Coronary artery (tissue), 2 donors: Measurements from ENCODE around the gene ZNF138.
A peak's percentile ranks its signal among the peaks of the same experiment; 100 is the strongest.
"Not testable (repeated sequence)": the region's sequence is repeated elsewhere in the genome, so short reads cannot be mapped to it uniquely, and the experiment has no call there.

Experiments used
- DNase-seq: peaks from one replicate; pipeline ENCODE4 v3.0.0-alpha.2; 2017; ENCODE audit warnings: low spot score
- H3K27ac ChIP-seq, 2 donors: fragments of 200-600 bp; sonication (generic); one replicate each; pipeline ENCODE4 v1.5.1; 2016 to 2019
- H3K4me3 ChIP-seq: fragments of 200-600 bp; sonication (generic); 2 replicates; pipeline ENCODE4 v1.5.1; 2016; ENCODE audit warnings: mild to moderate bottlenecking, moderate library complexity
- TF ChIP-seq, protein P1 (sequence below): fragments of 200-600 bp; sonication (generic); IDR thresholded peaks from one replicate; pipeline ENCODE4 v1.5.1; 2019; ENCODE audit warnings: antibody characterized with exemption

Gene ZNF138

GRCh38 chr7:64838691-64839090 is 44.5 kb downstream of the ZNF138 start:
- TF ChIP-seq, protein P1, sequence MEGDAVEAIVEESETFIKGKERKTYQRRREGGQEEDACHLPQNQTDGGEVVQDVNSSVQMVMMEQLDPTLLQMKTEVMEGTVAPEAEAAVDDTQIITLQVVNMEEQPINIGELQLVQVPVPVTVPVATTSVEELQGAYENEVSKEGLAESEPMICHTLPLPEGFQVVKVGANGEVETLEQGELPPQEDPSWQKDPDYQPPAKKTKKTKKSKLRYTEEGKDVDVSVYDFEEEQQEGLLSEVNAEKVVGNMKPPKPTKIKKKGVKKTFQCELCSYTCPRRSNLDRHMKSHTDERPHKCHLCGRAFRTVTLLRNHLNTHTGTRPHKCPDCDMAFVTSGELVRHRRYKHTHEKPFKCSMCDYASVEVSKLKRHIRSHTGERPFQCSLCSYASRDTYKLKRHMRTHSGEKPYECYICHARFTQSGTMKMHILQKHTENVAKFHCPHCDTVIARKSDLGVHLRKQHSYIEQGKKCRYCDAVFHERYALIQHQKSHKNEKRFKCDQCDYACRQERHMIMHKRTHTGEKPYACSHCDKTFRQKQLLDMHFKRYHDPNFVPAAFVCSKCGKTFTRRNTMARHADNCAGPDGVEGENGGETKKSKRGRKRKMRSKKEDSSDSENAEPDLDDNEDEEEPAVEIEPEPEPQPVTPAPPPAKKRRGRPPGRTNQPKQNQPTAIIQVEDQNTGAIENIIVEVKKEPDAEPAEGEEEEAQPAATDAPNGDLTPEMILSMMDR: no peak
- no peak overlapping the region for H3K4me3 ChIP-seq
- no peak for DNase-seq
- no peak overlapping the region for H3K27ac ChIP-seq

DNA sequence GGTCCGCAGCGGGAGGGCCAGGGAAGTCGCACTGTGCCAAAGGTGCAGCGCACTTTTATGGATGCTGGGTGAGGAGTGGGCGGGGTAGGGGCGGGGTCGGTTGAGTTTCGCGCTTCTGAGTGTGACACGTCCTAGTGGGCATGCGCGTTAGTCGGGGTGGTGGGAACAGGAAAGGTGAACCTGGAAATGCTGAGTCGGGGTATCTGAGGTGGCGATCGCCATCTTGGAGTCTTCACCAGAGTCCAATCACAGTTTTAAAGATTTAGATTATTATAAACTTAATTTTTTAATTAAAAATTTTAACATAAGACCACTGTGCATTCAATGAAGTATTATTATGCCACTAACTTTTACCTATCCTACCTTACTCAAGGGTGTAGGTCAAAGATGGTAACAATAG is 45.7 kb downstream of the ZNF138 start:
- TF ChIP-seq, protein P1: no peak
- no peak overlapping the region for H3K4me3 ChIP-seq
- no peak overlapping the region for H3K27ac ChIP-seq
- no peak for DNase-seq

DNA sequence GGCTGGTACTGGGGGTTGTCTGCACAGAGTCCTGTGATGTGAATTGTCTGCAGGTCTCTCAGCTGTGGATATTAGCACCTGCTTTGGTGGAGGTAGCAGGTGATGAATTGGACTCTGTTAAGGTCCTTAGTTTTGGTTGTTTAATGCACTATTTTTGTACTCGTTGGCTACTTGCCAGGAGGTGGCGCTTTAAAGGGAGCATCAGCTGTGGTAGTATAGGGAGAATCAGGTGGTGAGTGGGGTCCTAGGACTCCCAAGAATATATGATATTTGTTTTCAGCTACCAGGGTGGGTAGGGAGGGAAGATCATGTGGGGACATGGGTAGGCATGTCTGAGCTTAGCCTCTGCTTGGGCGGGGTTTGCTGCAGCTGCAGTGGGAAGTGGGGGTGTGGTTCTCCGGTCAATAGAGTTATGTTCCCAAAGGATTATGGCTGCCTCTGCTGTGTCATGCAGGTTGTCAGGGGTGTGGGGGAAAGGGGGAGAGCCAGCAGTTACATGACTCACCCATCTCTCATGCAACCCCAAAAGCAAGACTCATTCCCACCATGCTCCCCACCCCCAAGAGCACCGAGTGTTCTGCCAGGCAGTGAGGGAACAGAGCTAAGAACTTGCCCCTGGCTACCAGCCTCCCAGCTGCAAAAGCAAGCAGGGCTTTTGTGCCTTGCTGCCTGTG is 55.2 kb downstream of the ZNF138 start:
- DNase-seq: no peak
- no peak overlapping the region for H3K27ac ChIP-seq
- TF ChIP-seq, protein P1: no peak
- no peak overlapping the region for H3K4me3 ChIP-seq

DNA sequence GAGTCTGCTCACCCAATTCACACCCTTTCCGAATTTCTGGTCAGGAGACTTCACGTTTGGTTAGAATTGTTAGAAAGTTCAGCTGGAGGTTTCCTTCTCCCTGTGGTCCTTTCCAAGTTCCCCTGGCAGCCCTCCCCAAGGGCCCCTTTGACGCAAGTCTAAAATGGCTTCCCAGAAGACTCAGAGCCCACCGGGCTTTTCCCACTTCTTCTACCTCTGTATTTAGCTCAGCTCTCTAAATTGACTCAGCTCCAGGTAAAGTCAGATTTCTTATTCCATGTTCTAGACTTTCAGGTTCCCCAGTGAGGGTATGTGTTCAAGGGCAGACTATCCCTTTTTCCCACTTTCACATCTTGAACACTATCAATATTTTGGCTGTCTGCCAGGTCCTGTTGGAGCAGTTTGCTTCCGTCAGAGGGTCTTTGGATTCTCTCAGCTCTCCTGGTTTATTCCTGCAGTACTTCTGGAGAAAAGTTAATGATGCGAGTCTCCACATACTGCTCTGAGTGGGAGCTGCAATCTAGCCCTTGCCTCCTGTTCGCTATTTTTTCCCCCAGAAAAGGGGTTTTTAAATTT is 55.8 kb downstream of the ZNF138 start:
- TF ChIP-seq, protein P1: no peak
- no peak overlapping the region for H3K4me3 ChIP-seq
- DNase-seq: no peak

GRCh38 chr7:64853679-64854078 is 59.5 kb downstream of the ZNF138 start:
- no peak overlapping the region for H3K4me3 ChIP-seq
- TF ChIP-seq, protein P1: no peak
- no peak overlapping the region for H3K27ac ChIP-seq
- DNase-seq: no peak

More for the DNA sequence above, 55.8 kb downstream of the ZNF138 start:
- H3K27ac ChIP-seq: no peak overlapping the region

GRCh38 chr7:64854969-64855368 is 60.7 kb downstream of the ZNF138 start:
- TF ChIP-seq, protein P1: no peak
- Histone ChIP-seq H3K27ac (no peak overlapping the region), H3K4me3 (no peak overlapping the region)
- no peak for DNase-seq

DNA sequence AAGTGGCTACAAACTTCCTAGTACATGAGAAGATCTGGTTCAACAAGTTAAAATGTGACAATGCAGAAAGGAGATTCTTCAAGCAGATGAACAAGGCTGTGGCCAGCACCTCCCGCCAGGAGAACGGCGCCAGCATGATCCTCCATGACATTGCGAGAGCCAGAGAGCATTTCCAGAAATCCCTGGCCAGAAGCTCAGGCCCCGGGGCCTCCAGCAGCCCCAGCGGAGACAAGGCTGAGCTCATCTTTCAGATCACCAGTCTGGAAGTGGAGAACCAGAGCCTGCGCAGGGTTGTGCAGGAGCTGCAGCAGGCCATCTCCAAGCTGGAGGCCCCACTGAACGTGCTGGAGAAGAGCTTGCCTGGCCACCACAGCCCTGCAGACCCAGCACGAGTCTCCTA is 68.8 kb downstream of the ZNF138 start:
- Histone ChIP-seq H3K27ac (no peak overlapping the region), H3K4me3 (no peak overlapping the region)
- peak; percentile 66 for DNase-seq
- TF ChIP-seq, protein P1: no peak

GRCh38 chr7:64863530-64863929 is 69.3 kb downstream of the ZNF138 start:
- not testable (repeated sequence) for DNase-seq, H3K4me3 ChIP-seq, H3K27ac ChIP-seq
